Hepatocyte (in vitro differentiated cells): Measurements from ENCODE around the gene STARD5.

ENCODE experiments used
- EZH2 ChIP-seq: fragments of 200-600 bp; sonication (generic); IDR thresholded peaks from 2 replicates; pipeline ENCODE4 v1.6.1; 2016; ENCODE audit warnings: antibody characterized with exemption, mild to moderate bottlenecking, borderline replicate concordance
- EZH2phosphoT487 ChIP-seq: fragments of 200-600 bp; sonication (generic); IDR thresholded peaks from one replicate; pipeline ENCODE4 v1.6.1; 2018; ENCODE audit warnings: antibody characterized with exemption, mild to moderate bottlenecking, low read depth, moderate library complexity; ENCODE audit not compliant: unreplicated experiment, severe bottlenecking
- TF ChIP-seq, protein P1 (sequence below): fragments of 200-600 bp; sonication (generic); IDR thresholded peaks from 2 replicates; pipeline ENCODE4 v1.5.1; 2016; ENCODE audit warnings: antibody characterized with exemption, mild to moderate bottlenecking; ENCODE audit not compliant: poor library complexity

DNA sequence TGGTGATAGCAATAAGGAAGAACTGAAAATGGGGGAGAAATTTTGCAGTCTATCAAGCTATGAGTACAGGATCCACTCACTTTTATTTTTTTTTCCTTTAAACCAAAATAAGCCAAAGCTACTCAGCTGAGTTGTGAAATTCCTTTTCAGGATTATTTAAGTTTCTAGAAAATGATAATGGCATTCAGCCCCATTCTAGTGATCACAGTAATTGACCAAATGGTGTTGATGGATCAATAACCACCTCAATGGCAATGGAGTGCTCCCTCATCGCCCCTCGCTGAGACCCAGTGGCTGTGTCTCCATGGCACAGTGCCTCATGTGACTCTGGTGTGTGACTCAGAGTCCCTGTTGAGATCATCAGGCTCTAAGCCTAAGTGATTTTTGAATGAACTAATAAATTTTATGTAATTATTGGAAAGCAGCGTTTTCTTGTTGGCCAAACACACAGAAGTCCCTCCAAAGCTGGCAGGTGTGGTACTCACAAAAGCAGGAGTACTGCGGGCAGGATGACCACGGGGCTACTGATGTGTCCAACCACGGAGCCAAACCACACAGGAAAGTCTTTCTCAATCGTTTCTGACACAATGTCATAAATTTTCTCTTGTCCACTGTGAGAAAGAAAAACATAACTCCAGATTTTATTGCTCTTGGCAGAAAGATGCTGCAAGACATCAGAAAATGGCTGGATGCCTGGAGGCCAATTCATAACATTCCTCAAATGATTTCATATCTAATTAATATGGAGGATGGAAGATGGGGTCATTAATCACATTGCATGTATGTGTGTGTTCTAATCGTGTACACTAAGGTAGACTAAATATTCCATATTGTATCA is 14.4 kb upstream of the STARD5 start:
- TF ChIP-seq, protein P1, sequence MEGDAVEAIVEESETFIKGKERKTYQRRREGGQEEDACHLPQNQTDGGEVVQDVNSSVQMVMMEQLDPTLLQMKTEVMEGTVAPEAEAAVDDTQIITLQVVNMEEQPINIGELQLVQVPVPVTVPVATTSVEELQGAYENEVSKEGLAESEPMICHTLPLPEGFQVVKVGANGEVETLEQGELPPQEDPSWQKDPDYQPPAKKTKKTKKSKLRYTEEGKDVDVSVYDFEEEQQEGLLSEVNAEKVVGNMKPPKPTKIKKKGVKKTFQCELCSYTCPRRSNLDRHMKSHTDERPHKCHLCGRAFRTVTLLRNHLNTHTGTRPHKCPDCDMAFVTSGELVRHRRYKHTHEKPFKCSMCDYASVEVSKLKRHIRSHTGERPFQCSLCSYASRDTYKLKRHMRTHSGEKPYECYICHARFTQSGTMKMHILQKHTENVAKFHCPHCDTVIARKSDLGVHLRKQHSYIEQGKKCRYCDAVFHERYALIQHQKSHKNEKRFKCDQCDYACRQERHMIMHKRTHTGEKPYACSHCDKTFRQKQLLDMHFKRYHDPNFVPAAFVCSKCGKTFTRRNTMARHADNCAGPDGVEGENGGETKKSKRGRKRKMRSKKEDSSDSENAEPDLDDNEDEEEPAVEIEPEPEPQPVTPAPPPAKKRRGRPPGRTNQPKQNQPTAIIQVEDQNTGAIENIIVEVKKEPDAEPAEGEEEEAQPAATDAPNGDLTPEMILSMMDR = no peak
- TF ChIP-seq EZH2phosphoT487 = no peak
- TF ChIP-seq EZH2 = no peak
